HG03520 (cell line): ENCODE measurements around the gene PRF1.
"Not testable (repeated sequence)": the region's sequence is repeated elsewhere in the genome, so short reads cannot be mapped to it uniquely, and the experiment has no call there.

ENCODE experiments used
- ATAC-seq: cut with Tn5 transposase; IDR thresholded peaks from one replicate; pipeline ENCODE4 v1.9.1; 2021; ENCODE audit warnings: mild to moderate bottlenecking, moderate library complexity; ENCODE audit not compliant: unreplicated experiment

The PRF1 gene

DNA sequence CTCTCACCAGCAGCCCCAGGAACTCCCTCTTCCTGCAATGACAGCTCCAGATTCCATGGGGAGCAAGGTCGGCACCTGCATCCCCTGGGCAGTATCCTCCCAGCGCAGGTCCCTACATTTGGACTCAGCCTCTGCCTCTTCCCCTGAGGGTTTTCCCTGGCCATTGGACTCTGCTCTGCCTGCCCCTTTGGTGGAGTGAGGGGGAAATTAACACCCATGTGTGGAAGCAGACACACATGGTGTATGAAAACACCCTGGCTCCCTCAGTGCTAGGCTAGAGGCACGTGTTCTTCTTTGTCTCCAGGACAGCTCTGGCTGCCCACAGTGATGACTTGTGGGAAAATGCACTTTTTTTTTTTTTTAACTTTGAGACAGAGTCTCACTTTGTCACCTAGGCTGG lies 8.4 kb downstream of the PRF1 start:
- ATAC-seq: no peak

GRCh38 chr10:70593513-70593890 lies 9.0 kb downstream of the PRF1 start:
- no peak for ATAC-seq

GRCh38 chr10:70592746-70593512 lies 9.6 kb downstream of the PRF1 start:
- no peak for ATAC-seq

DNA sequence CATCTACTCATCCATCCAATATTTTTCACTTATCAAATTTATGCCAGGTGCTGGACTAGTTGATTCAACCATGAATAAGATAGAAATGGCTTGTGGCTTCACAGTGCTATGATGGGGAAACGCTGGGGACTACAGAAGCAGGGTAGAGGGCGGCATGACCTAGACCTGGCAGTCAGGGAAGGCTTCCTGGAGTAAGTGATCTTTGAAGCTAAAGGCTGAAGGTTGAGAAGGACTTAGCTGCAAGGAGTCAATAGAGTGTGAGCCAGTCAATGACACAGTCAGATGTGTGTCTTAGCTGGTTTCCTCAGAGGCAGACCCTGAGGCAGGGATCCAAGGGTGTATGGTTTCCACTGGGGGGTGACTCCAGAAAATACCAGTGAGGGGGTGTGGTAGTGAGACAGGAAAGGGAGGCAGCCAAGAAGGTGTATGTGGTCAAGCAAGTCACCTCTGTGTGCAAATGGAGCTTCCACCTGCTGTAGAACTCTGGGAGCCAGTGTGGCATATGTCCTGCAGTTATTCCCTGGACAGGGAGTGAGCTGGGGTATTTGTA lies 10.3 kb downstream of the PRF1 start:
- no peak for ATAC-seq

DNA sequence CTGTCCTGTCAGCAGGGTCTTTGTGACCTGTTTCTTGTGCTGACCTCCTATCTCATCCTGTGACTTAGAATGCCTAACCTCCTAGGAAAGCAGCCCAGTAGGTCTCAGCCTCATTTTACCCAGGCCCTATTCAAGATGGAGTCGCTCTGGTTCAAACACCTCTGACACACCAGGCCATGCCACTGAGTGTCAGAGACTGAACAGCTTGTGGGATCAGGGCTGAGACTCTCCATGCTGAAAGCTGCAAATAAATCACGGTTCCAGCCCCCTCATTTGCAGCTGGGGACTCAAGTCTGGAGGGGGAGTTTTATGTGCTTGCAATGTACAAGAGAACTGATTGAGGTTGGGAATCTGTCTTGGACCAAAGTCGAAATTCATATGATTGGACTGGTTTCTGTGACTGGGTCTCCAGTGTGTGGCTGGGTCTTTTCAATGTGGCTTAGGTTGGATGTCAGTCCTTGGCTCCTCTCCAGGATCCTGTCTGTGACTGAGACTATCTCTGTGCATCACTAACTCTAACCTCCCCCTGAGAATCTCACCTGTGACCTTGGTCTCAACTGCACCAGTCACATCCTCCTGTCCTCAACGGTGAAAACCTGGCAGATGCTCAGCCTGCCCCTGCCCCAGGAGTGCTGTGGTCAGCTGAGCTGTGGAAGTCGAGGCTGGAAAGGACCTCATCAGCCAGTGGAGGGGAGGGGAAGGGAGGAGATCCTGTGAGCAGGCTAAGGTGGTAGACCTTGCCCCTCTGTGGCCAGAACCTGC lies 11.7 kb downstream of the PRF1 start:
- no peak for ATAC-seq

DNA sequence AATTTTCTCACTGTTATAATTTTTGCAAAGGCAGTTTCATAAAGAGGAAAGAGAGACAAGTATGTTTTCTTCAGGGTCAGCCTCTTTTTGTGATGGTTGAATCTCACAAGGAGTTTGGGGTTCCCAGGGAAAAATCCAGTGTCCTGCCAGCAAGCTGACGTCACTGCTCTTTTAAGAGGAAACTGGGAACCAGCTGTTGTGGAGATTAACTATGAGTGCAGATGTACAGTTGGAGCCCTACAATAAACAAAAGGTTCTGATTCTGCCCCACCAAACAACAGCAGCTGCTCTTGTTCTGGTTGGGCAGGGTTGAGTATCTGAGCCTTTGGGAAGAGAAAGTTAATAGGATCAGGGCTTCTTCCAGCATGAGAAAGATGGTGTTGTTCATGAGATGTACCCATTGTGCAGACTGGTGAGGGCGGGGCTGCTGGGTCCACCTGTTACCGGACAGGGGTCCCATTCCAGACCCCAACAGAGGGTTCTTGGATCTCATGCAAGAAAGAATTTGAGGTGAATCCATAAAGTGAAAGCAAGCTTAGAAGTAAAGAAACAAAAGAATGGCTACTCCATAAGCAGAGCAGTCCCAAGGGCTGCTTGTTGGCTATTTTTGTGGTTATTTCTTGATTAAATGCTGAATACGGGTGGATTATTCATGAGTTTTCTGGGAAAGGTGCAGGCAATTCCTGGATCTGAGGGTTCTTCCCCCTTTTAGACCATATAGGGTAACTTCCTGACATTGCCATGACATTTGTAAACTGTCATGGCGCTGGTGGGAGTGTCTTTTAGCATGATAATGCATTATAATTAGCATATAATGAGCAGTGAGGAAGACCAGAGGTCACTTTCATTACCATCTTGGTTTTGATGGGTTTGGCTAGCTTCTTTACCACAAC lies 12.5 kb downstream of the PRF1 start:
- no peak for ATAC-seq

GRCh38 chr10:70588859-70589570 lies 13.5 kb downstream of the PRF1 start:
- no peak for ATAC-seq

GRCh38 chr10:70588255-70588654 lies 14.3 kb downstream of the PRF1 start:
- no peak for ATAC-seq

DNA sequence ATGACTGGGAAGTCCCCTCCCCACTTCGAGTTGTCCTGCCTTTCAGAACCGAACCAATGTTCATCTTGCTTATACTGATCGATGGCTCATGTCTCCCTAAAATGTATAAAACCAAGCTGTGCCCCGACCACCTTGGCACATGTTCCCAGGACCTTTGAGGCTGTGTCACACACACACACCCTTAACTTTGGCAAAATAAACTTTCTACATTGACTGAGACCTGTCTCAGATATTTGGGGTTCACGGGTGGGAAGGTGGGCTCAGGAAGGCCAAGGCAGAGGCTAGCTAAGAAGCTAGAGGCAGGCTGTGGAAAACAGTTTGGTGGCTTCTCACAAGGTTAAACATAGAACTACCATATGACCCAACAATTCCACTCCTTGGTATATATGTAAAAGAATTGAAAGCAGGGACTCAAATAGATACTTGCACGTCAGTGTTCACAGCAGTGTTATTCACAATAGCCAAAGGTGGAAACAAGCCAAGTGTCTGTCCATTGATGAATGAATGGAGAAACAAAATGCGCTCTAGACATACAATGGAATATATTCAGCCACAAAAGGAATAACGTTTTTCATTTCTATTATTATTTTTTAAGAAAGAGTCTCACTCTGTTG lies 15.4 kb downstream of the PRF1 start:
- no peak for ATAC-seq

GRCh38 chr10:70586348-70586930 lies 16.1 kb downstream of the PRF1 start:
- ATAC-seq: no peak

DNA sequence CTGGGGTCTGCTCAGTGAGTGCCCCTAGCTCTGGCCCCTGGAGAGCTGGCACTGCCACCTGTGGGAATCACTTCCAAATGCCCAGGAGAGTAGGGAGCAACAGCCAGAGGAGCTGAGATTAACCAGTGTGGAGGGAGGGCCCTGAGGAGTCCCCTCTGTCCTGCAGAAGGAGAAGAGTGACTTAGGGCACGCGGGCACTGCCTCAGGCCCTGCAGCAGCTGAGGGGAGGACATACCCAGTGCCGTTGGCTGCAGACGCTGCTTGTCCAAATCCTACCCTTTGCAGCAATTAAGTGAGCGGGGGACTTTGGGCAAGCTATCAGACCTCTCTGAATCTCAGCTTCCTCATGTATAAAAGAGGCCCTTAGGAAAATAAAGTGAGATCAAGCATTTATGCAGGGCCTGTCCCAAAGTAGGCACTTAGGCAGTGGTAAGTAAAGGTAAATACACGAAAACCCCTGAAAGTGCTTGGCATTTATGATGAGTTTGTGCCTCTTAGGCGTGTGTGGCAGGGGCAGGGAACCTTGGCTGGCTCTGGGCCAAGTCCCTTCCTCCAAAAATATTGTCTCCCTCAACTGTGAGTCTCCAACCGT lies 16.9 kb downstream of the PRF1 start:
- no peak for ATAC-seq

DNA sequence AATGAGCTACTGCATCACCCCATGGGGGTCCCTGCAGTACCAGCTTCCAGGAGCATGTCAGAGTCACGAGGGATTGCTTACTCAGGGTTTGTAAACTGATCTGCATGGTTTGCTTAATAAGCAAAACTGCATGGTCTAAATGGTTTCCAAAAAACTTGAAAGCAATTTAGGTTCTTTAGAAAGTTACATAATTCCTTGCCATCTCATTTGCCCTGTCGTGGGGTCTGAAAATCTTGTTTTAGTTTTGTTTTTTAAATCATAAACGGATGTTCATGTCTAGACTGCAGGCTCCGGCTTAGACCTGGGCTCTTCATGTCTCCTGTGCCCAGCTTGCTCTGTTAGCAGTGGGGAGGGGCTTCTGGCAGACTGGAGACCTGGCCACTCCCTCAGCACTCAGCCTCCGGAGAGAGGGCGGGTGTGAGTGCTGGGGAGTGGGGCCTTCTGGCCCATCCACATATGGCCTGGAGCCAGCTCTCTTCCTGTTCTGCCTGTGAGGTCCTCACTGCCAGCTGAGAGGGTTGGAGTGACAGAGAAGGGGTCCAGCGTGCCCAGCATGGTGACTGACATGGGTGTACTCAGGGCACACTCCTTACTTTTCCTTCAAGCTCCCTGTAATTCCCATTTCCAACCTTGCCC lies 17.5 kb downstream of the PRF1 start:
- no peak for ATAC-seq

DNA sequence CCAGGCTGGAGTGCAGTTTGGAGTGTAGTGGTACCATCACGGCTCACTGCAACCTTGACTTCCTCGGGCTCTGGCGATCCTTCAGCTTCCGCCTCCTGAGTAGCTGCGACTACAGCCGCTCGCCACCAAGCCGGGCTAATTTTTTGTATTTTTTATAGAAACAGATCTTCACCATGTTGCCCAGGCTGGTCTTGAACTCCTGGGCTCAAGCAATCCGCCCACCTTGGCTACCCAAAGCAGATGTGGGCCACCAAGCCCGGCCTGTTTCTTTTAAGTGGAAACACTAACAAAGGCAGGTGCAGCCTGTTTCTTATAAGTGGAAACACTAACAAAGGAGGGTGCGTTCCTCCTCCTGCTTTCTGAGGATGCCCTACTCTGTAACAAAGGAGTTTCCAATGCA lies 18.2 kb downstream of the PRF1 start:
- no peak for ATAC-seq

- no peak for ATAC-seq
Measured at GRCh38 chr10:70583669-70584037, 18.9 kb downstream of the PRF1 start.

DNA sequence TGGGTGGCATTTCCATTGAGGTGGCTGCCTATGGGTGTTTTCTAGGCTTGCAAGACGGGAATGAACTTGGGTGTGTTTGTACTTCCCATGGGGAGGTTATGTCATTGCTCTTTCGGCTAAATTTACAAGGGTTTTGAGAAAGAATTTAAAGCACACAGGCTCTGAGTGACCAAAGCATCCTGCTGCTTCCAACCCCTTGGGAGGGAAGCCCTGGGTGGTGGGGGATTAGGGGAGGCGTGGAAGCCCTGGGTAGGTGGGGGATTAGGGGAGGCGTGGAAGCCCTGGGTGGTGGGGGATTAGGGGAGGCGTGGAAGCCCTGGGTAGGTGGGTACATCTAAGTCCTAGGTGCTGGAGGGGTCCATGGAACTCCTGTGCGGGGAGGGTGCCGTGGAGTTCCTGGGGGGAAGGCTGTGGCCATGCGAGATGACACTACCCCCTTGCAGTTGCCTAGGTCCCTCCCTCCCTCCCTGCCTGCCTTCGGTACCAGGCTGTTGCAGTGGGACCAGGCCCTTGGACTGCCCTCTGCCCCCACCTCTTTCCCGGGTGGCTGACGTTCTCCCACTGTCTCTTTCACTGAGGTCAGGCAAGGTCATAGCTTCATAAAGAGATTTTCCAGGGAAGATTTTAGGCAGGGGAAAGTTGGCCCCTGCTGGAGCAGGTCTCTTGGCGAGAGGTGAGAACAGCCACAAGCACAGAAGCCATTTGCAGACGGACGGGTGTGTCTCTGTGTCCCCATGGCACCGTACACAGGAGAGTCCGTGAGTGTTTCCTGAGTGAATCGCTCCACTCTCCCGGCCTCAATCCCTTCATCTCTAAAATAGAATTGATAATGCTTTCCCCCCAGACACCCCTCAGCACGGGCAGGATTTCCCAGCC lies 19.5 kb downstream of the PRF1 start:
- no peak for ATAC-seq

GRCh38 chr10:70581176-70581575 lies 21.4 kb downstream of the PRF1 start:
- ATAC-seq: not testable (repeated sequence)

DNA sequence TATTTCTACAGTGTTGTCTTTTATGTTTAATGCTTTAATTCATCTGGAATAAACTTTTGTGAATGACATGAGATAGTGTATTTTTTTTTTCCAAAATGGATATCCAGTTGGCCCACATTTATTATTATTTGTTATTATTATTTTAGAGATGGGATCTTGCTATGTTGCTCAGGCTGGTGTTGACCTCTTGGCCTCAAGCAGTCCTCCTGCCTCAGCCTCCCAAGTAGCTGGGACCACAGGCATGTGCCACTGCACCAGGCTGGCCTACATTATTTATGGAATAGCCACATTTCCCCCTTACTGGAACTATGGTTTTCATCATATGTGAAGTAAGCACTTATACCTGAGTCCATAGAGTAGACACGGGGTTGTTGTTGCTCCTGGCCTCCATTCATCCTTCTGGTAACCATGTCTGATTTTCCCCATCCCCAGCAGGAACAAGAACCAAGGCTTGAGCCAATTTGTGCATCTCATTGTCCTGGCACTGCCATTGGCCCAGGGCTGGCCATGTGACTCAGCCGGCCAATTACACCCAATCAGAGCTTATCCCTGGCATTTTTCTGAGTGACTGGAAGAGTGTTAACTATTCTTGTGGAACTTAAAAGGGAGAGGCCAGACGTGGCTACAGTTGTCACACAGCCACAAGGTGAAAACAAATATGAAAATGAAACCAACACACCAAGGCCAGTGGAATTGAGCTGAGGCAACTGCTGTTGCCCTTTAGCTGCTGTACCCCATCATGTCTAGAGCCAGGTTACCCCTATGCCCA lies 23.1 kb downstream of the PRF1 start:
- no peak for ATAC-seq
